NCI-H2107 (cell line): ENCODE measurements around the gene QTRT2.

Experiments
- DNase-seq: peaks from one replicate; lab custom pipeline; 2025; lab: John Stamatoyannopoulos, UW

Gene QTRT2

GRCh38 chr3:114122027-114122709 is 65.6 kb downstream of the QTRT2 start:
- DNase-seq, result no peak

- DNase-seq, result no peak
These were observed 69.9 kb downstream of the QTRT2 start for GRCh38 chr3:114126461-114126860.

- no peak for DNase-seq
These were observed 71.0 kb downstream of the QTRT2 start for GRCh38 chr3:114127517-114127916.

DNA sequence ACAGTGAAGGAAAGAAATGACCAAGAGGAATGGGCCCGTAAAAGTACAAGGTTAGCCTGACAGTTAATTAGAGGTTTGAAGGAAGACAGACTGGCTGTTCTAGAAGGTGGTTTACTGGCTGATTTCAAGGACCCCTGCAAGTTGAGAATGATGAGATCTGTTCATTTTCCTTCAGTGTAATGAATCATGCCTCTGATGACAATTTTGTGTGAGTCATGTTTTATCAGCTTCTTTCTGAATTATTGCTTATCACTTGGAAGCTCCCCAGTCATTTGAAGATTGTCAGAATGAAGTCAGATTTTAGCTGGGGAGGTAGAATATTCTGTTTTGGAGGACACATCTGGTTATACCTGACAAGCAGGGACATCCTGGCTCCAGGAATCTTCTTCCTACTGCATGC is 71.7 kb downstream of the QTRT2 start:
- no peak for DNase-seq

DNA sequence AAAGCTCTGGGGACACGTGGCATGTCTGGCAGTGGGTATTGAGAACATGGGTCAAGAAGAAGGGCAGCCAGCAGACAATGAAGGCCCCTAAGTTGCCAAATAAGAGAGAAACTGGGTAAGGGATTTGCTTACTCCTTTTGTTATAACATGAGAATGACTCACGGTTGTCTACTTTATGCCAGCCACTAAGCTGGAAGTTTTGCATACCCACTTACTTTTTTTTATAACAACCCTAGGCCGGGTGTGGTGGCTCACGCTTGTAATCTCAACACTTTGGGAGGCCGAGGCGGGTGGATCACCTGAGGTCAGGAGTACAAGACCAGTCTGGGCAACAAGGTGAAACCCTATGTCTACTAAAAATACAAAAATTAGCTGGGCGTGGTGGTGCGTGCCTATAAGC is 72.3 kb downstream of the QTRT2 start:
- no peak for DNase-seq

- no peak for DNase-seq
These were observed 76.0 kb downstream of the QTRT2 start for GRCh38 chr3:114132500-114132899.

GRCh38 chr3:114133947-114134346 is 77.4 kb downstream of the QTRT2 start:
- DNase-seq, result no peak
